Neural cell (in vitro differentiated cells): ENCODE results near the gene CD300LB.

Source experiments
- CTCF ChIP-seq: fragments of 450-650 bp; IDR thresholded peaks from 2 replicates; pipeline ENCODE4 v1.5.1; 2014; ENCODE audit warnings: antibody characterized with exemption, mild to moderate bottlenecking, moderate library complexity; ENCODE audit not compliant: poor library complexity, severe bottlenecking
- EZH2 ChIP-seq: fragments of 200-600, 300-800 bp; shearing (Covaris generic), sonication (generic); IDR thresholded peaks from 2 replicates; pipeline ENCODE4 v1.6.1; 2014; ENCODE audit warnings: antibody characterized with exemption, low read length, borderline replicate concordance, mild to moderate bottlenecking; ENCODE audit not compliant: insufficient read depth, poor library complexity, severe bottlenecking
- MXI1 ChIP-seq: fragments of 450-650 bp; conservative IDR thresholded peaks from 2 replicates; pipeline ENCODE4 v1.6.1; 2014; ENCODE audit warnings: antibody characterized with exemption, mild to moderate bottlenecking; ENCODE audit not compliant: poor library complexity, severe bottlenecking
- POLR2AphosphoS5 ChIP-seq: IDR thresholded peaks from 2 replicates; pipeline ENCODE4 v1.6.1; 2012
- RAD21 ChIP-seq: fragments of 450-650 bp; conservative IDR thresholded peaks from 2 replicates; pipeline ENCODE4 v1.6.1; 2014; ENCODE audit warnings: antibody characterized with exemption, mild to moderate bottlenecking, moderate library complexity
- SMC3 ChIP-seq: fragments of 450-650 bp; conservative IDR thresholded peaks from 2 replicates; pipeline ENCODE4 v1.6.1; 2014; ENCODE audit warnings: antibody characterized with exemption, mild to moderate bottlenecking, moderate library complexity; ENCODE audit not compliant: poor library complexity

GRCh38 chr17:74485841-74486240, 45.4 kb downstream of the CD300LB start:
- TF ChIP-seq CTCF (no peak), POLR2AphosphoS5 (no peak), MXI1 (no peak), EZH2 (no peak), SMC3 (no peak), RAD21 (no peak)
